ENCODE measurements around the gene ETS1. TPM values are rescaled to one million over a fixed set of nuclear protein-coding genes. Genes with fewer than 3 reads are reported as not detected.

The ETS1 gene
- total RNA-seq, 1 donor from 2014 or later: 115 TPM

GRCh38 chr11:128409476-128409875, 177.9 kb downstream of the ETS1 start:
- no peak for DNase-seq (ENCODE audit: low spot score)
- peaks cover 2% of the 10 kb centered on the region for H3K36me3 Mint-ChIP-seq (ENCODE audit: low read depth)
- H3K4me1 Mint-ChIP-seq (ENCODE audit: low read depth): peaks cover 52% of the 10 kb centered on the region
- no peak overlapping the region for H3K27ac Mint-ChIP-seq (ENCODE audit: unreplicated experiment)
- H3K27me3 Mint-ChIP-seq (ENCODE audit: low read depth): no peaks in the 10 kb centered on the region
- H3K4me3 Mint-ChIP-seq (ENCODE audit: unreplicated experiment): no peak overlapping the region
- H3K9me3 Mint-ChIP-seq (ENCODE audit: low read depth): no peaks in the 10 kb centered on the region
- no peak for TF ChIP-seq CTCF (IDR thresholded peaks at IDR 0.05)

Small RNA genes lying within 50 kb of the gene (microRNA-seq; reads per million reads assigned to microRNA genes)
- gene MIR6090 (ENCODE audit: borderline number of aligned reads): not detected

Other genes with a start within 250 kb of the ETS1 start
- 9.4 to 22.0 TPM (median 9.9 TPM) in 3 replicates for gene FLI1, start 106.5 kb upstream of the ETS1 start, total RNA-seq